Measurements from ENCODE around the gene PRR14.

- TF ChIP-seq CTCF (IDR thresholded peaks at IDR 0.05; ENCODE audit: control extremely low read depth in 1 of 3, insufficient read depth in 1 of 3, low read depth in 1 of 3, low read length in 3 of 3) (no peak), SRF (IDR thresholded peaks at IDR 0.05; ENCODE audit: low read depth, low read length) (no peak), MAFK (IDR thresholded peaks at IDR 0.05; ENCODE audit: low read depth, low read length) (no peak), POLR2A (IDR thresholded peaks at IDR 0.05; ENCODE audit: control extremely low read depth in 1 of 2, low read depth in 2 of 2, low read length in 2 of 2) (no peak), CREB1 (IDR thresholded peaks at IDR 0.05) (no peak), EZH2 (IDR thresholded peaks at IDR 0.05; ENCODE audit: low read depth, low read length, severe bottlenecking) (no peak), CBX5 (IDR thresholded peaks at IDR 0.05; ENCODE audit: low read depth, low read length) (no peak), ATF2 (IDR thresholded peaks at IDR 0.05; ENCODE audit: low read length) (no peak)
These were observed 29.0 kb upstream of the PRR14 start for GRCh38 chr16:30621765-30622164.

Measured in H1 (cell line).